GM21717 (cell line): ENCODE data around the gene HLA-DMB.
"Not testable (repeated sequence)": the region's sequence is repeated elsewhere in the genome, so short reads cannot be mapped to it uniquely, and the experiment has no call there.

Source experiments
- ATAC-seq: cut with Tn5 transposase; IDR thresholded peaks from one replicate; pipeline ENCODE4 v1.9.1; 2021; ENCODE audit warnings: mild to moderate bottlenecking, moderate library complexity; ENCODE audit not compliant: unreplicated experiment

HLA-DMB gene

GRCh38 chr6:32952817-32953739 lies 12.2 kb upstream of the HLA-DMB start, which contains the start of gene HLA-DMA:
HLA-DMA (minus strand) TSS chr6:32953097; CDS start chr6:32953036, 61 bp downstream.
- peak; percentile 80 for ATAC-seq

GRCh38 chr6:32950449-32950848 lies 9.6 kb upstream of the HLA-DMB start:
- no peak for ATAC-seq

- no peak for ATAC-seq
These were observed 9.2 kb upstream of the HLA-DMB start for GRCh38 chr6:32950010-32950409.

- ATAC-seq, result no peak
These were observed 8.3 kb upstream of the HLA-DMB start for GRCh38 chr6:32949113-32949512.

- no peak for ATAC-seq
These were observed 7.0 kb upstream of the HLA-DMB start for GRCh38 chr6:32947552-32948465.

- no peak for ATAC-seq
These were observed 6.1 kb upstream of the HLA-DMB start for GRCh38 chr6:32946893-32947292.

- ATAC-seq, result no peak
These were observed 5.1 kb upstream of the HLA-DMB start for GRCh38 chr6:32945953-32946352.

- no peak for ATAC-seq
These were observed 4.4 kb upstream of the HLA-DMB start for GRCh38 chr6:32945108-32945760.

GRCh38 chr6:32943864-32944649 lies 3.2 kb upstream of the HLA-DMB start:
- peak; percentile 26 for ATAC-seq

GRCh38 chr6:32942555-32943123 lies 1.8 kb upstream of the HLA-DMB start:
- not testable (repeated sequence) for ATAC-seq

- peak; percentile 45 for ATAC-seq
These were observed 463 bp upstream of the HLA-DMB start for GRCh38 chr6:32941214-32941768.

GRCh38 chr6:32938494-32938893 lies 2.3 kb downstream of the HLA-DMB start:
- ATAC-seq, result no peak

GRCh38 chr6:32937230-32937633 lies 3.6 kb downstream of the HLA-DMB start:
- no peak for ATAC-seq

- ATAC-seq, result no peak
These were observed 4.3 kb downstream of the HLA-DMB start for GRCh38 chr6:32936239-32937152.

GRCh38 chr6:32935551-32936238 lies 5.1 kb downstream of the HLA-DMB start:
- ATAC-seq, result no peak

GRCh38 chr6:32933661-32934085 lies 7.2 kb downstream of the HLA-DMB start:
- no peak for ATAC-seq

GRCh38 chr6:32932132-32932868 lies 8.5 kb downstream of the HLA-DMB start:
- no peak for ATAC-seq
